Thyroid gland (tissue), 4 donors: ENCODE measurements around the gene HCN3. TPM values are rescaled to one million over a fixed set of nuclear protein-coding genes. Genes with fewer than 3 reads are reported as not detected.
A peak's percentile ranks its signal among the peaks of the same experiment; 100 is the strongest.
"Not testable (repeated sequence)": the region's sequence is repeated elsewhere in the genome, so short reads cannot be mapped to it uniquely, and the experiment has no call there.

Experiments
- DNase-seq, 2 donors: peaks; one replicate each; pipeline ENCODE4 v3.0.0-alpha.2; 2019
- H3K27ac ChIP-seq, 3 donors: fragments of 200-600 bp; sonication (generic); 1 replicate in 2 of 3; 2 replicates in 1 of 3; pipeline ENCODE4 v1.5.1; 2016 to 2019; ENCODE audit warnings: mild to moderate bottlenecking in 1 of 3, moderate library complexity in 1 of 3
- H3K27me3 ChIP-seq: fragments of 200-600 bp; sonication (generic); one replicate; pipeline ENCODE4 v1.5.1; 2019
- H3K36me3 ChIP-seq, 2 donors: fragments of 200-600 bp; sonication (generic); one replicate each; pipeline ENCODE4 v1.5.1; 2016 to 2019
- H3K4me1 ChIP-seq, 2 donors: fragments of 200-600 bp; sonication (generic); one replicate each; pipeline ENCODE4 v1.5.1; 2017 to 2019
- H3K4me3 ChIP-seq, 3 donors: fragments of 200-600 bp; sonication (generic); replicated peaks in 1 of 3; 1 replicate in 2 of 3; 2 replicates in 1 of 3; pipeline ENCODE4 v1.5.1; 2016; ENCODE audit warnings: mild to moderate bottlenecking in 1 of 3
- H3K9me3 ChIP-seq: fragments of 200-600 bp; sonication (generic); one replicate; pipeline ENCODE4 v1.5.1; 2017
- POLR2A ChIP-seq, 2 donors: fragments of 450-650 bp; IDR thresholded peaks; one replicate each; pipeline ENCODE4 v1.6.1; 2017; ENCODE audit warnings: antibody characterized with exemption in 2 of 2, mild to moderate bottlenecking in 2 of 2, moderate library complexity in 1 of 2
- WGBS, 2 donors: methylation state at CpG; one replicate each; pipeline ENCODE4 v1.1.5; 2017; 5-methylcytosine and 5-hydroxymethylcytosine counted together
- intact Hi-C: fragments of 100-400 bp; cut with DNase I; formaldehyde crosslinking; loops from one replicate; pipeline ENCODE4 v1.15.1; 2023
- total RNA-seq, 4 donors: library from RNA; depleted of rRNA; stranded (reverse); fragments of >200 nt; gene quantifications; one replicate each; pipeline ENCODE4 v1.2.3, GENCODE V29; 2016
- TF ChIP-seq, protein P1 (sequence below), 6 experiments: fragments of 200-600 bp in 3 of 6; fragments of 450-650 bp in 3 of 6; sonication (generic) in 3 of 6; IDR thresholded peaks; one replicate each; pipeline ENCODE4 v1.5.1; 2016 to 2019; ENCODE audit warnings: antibody characterized with exemption in 6 of 6, mild to moderate bottlenecking in 2 of 6, inconsistent platforms in 1 of 6, moderate library complexity in 1 of 6

Gene HCN3
- total RNA-seq: 1 to 10 TPM; 1.5 to 2.9 (median 2.2) TPM

GRCh38 chr1:155277070-155277901 is at the start of gene HCN3:
Gene HCN3 (plus strand): TSS chr1:155277463. CDS start chr1:155277591, 128 bp downstream.
- Histone ChIP-seq H3K36me3 (no peaks in the 10 kb centered on the region), H3K4me1 (peaks cover 15 to 19% of the 10 kb centered on the region in 2 donors), H3K27ac (peak within 1 kb of the TSS in 2 of 3 donors; percentile 15 to 53), H3K9me3 (no peaks in the 10 kb centered on the region), H3K4me3 (peak within 1 kb of the TSS; percentile 48 to 66 (median 51)), H3K27me3 (no peaks in the 10 kb centered on the region)
- DNase-seq: peak; percentile 98
- TF ChIP-seq POLR2A (IDR thresholded peaks at IDR 0.05): no peak
- TF ChIP-seq, protein P1, sequence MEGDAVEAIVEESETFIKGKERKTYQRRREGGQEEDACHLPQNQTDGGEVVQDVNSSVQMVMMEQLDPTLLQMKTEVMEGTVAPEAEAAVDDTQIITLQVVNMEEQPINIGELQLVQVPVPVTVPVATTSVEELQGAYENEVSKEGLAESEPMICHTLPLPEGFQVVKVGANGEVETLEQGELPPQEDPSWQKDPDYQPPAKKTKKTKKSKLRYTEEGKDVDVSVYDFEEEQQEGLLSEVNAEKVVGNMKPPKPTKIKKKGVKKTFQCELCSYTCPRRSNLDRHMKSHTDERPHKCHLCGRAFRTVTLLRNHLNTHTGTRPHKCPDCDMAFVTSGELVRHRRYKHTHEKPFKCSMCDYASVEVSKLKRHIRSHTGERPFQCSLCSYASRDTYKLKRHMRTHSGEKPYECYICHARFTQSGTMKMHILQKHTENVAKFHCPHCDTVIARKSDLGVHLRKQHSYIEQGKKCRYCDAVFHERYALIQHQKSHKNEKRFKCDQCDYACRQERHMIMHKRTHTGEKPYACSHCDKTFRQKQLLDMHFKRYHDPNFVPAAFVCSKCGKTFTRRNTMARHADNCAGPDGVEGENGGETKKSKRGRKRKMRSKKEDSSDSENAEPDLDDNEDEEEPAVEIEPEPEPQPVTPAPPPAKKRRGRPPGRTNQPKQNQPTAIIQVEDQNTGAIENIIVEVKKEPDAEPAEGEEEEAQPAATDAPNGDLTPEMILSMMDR (IDR thresholded peaks at IDR 0.05): peak in 4 of 6 experiments; percentile 14 to 75 (median 65)
- 1% methylated on average over 23 to 33 of the region's 68 CpGs for WGBS, 2 donors
- intact Hi-C loops: loop anchor here (5.0 kb wide), 1 partner anchor 45 kb away; the partner anchor contains the start of gene RUSC1

DNA sequence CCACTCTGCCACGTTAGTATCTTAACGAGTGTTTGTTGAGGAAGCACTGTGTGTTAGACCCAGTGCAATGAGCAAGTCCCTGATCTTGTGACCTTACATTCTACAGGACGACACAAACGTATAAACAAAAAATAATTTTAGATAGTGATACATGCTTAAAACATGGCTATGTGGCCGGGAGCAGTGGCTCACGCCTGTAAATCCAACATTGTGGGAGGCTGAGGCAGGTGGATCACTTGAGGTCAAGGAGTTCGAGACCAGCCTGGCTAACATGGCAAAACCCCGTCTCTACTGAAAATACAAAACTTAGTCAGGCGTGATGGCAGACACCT is 49.2 kb upstream of the HCN3 start:
- H3K4me3 ChIP-seq: peak overlapping the region in 1 of 3 donors; percentile 32
- H3K9me3 ChIP-seq: no peaks in the 10 kb centered on the region
- no peaks in the 10 kb centered on the region for H3K27me3 ChIP-seq
- TF ChIP-seq POLR2A (IDR thresholded peaks at IDR 0.05): no peak
- TF ChIP-seq, protein P1 (IDR thresholded peaks at IDR 0.05): no peak
- H3K4me1 ChIP-seq: peaks cover 25 to 41% of the 10 kb centered on the region in 2 donors
- WGBS, 2 donors: 42 to 60% methylated on average over 9 of the region's 9 CpGs
- DNase-seq: no peak
- H3K27ac ChIP-seq: peak overlapping the region; percentile 77 to 87 (median 83)
- intact Hi-C loops: no loop called here
- no peaks in the 10 kb centered on the region for H3K36me3 ChIP-seq

DNA sequence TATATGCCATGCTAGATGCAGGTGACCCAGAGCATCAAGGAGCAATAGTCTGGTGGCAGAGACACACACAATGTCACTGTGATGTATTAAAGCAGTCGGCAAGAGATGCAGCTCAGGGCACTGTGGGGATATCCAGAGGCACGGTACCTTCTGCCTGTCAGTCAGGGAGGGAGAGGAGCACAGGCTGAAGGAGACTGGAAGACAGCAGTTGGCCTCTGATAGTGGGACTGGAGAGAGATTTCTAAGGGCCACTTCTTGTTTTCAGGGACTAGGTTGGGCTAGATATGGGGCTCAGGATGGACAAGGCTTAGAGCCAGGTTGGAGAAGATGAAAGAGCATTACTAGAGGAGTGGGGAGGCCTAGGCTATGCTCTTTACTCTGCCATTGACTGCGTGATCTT is 46.0 kb upstream of the HCN3 start:
- Histone ChIP-seq H3K27ac (peak overlapping the region in 1 of 3 donors; percentile 59), H3K4me1 (peaks cover 8 to 21% of the 10 kb centered on the region in 2 donors)
- H3K4me3 ChIP-seq, DNase-seq, H3K36me3 ChIP-seq, H3K9me3 ChIP-seq, H3K27me3 ChIP-seq, intact Hi-C loops: not testable (repeated sequence)
- WGBS, 2 donors: 57 to 83% methylated on average over 3 of the region's 3 CpGs

- H3K4me1 ChIP-seq: peaks cover 0 to 15% of the 10 kb centered on the region in 2 donors
- H3K9me3 ChIP-seq, H3K4me3 ChIP-seq, intact Hi-C loops, H3K27me3 ChIP-seq, H3K36me3 ChIP-seq: not testable (repeated sequence)
- peak; percentile 75 to 77 for DNase-seq
- WGBS, 2 donors: 43 to 56% methylated on average over 7 to 8 of the region's 13 CpGs
- peak overlapping the region; percentile 17 to 59 (median 41) for H3K27ac ChIP-seq
Measured at GRCh38 chr1:155232001-155232978, 45.0 kb upstream of the HCN3 start.

GRCh38 chr1:155233502-155233901 is 43.8 kb upstream of the HCN3 start:
- H3K27me3 ChIP-seq, H3K4me1 ChIP-seq, DNase-seq, H3K36me3 ChIP-seq, intact Hi-C loops, H3K4me3 ChIP-seq, H3K27ac ChIP-seq, H3K9me3 ChIP-seq: not testable (repeated sequence)
- WGBS, 2 donors: 100% methylated on average over 1 of the region's 5 CpGs

GRCh38 chr1:155235375-155235774 is 41.9 kb upstream of the HCN3 start:
- 80 to 100% methylated on average over 1 to 6 of the region's 9 CpGs for WGBS, 2 donors

More at GRCh38 chr1:155235375-155235774, 41.9 kb upstream of the HCN3 start:
- peaks cover 0 to 10% of the 10 kb centered on the region in 2 donors for H3K4me1 ChIP-seq
- DNase-seq, intact Hi-C loops, H3K9me3 ChIP-seq, H3K36me3 ChIP-seq, H3K27me3 ChIP-seq, H3K4me3 ChIP-seq: not testable (repeated sequence)
- H3K27ac ChIP-seq: peak overlapping the region in 1 of 3 donors; percentile 28
